WTC11 (cell line): Measurements from ENCODE around the gene NDUFS6. TPM values are rescaled to one million over a fixed set of nuclear protein-coding genes. Genes with fewer than 3 reads are reported as not detected.

Experiments used
- ATAC-seq: fragments of 200-7000 bp; cut with Tn5 transposase; 2 replicates; pipeline ENCODE4 v1.10.0; 2021; ENCODE audit warnings: mild to moderate bottlenecking, moderate library complexity
- CTCF ChIA-PET: fragments of 300-600 bp; sonication (Branson Sonifier 250); formaldehyde crosslinking; loops from one replicate; lab custom pipeline; 2021; ENCODE audit warnings: antibody characterized with exemption; lab: Charles Lee
- POLR2A ChIA-PET: fragments of 350-600 bp; sonication (Branson Sonifier 250); formaldehyde crosslinking; loops from one replicate; lab custom pipeline; 2021; ENCODE audit warnings: antibody characterized with exemption; lab: Charles Lee
- DNase-seq: peaks from one replicate; pipeline ENCODE4 v3.0.0; 2021; ENCODE audit warnings: low spot score
- H3K27ac Mint-ChIP-seq: 2 replicates; pipeline ENCODE4 v1.8.0; 2021; ENCODE audit warnings: mixed read lengths
- H3K27me3 Mint-ChIP-seq: 2 replicates; pipeline ENCODE4 v1.8.0; 2021; ENCODE audit warnings: low read depth, mild to moderate bottlenecking, moderate library complexity, mixed read lengths
- H3K36me3 Mint-ChIP-seq: 2 replicates; pipeline ENCODE4 v1.8.0; 2021; ENCODE audit warnings: mixed read lengths
- H3K4me1 Mint-ChIP-seq: 2 replicates; pipeline ENCODE4 v1.8.0; 2022; ENCODE audit warnings: mixed read lengths
- H3K4me3 Mint-ChIP-seq: 2 replicates; pipeline ENCODE4 v1.8.0; 2021; ENCODE audit warnings: mild to moderate bottlenecking, moderate library complexity, mixed read lengths
- H3K9me3 Mint-ChIP-seq: 2 replicates; pipeline ENCODE4 v1.8.0; 2021; ENCODE audit warnings: mixed read lengths
- ATF1 ChIP-seq: sonication (generic); formaldehyde crosslinking; IDR thresholded peaks from 2 replicates; pipeline ENCODE4 v1.8.1; 2023; ENCODE audit warnings: mild to moderate bottlenecking, moderate library complexity, missing genetic modification reagents
- ETV6 ChIP-seq: sonication (generic); formaldehyde crosslinking; IDR thresholded peaks from 2 replicates; pipeline ENCODE4 v1.8.1; 2022; ENCODE audit warnings: mild to moderate bottlenecking, missing genetic modification reagents
- GABPB1 ChIP-seq: sonication (generic); formaldehyde crosslinking; IDR thresholded peaks from 2 replicates; pipeline ENCODE4 v1.8.1; 2023; ENCODE audit warnings: mild to moderate bottlenecking, missing genetic modification reagents
- HMGXB4 ChIP-seq: sonication (generic); formaldehyde crosslinking; IDR thresholded peaks from 2 replicates; pipeline ENCODE4 v1.8.1; 2023; ENCODE audit warnings: mild to moderate bottlenecking, moderate library complexity, missing genetic modification reagents
- MYBL2 ChIP-seq: sonication (generic); formaldehyde crosslinking; IDR thresholded peaks from 2 replicates; pipeline ENCODE4 v1.8.1; 2023; ENCODE audit warnings: mild to moderate bottlenecking, moderate library complexity, missing genetic modification reagents
- NR1H2 ChIP-seq: sonication (generic); formaldehyde crosslinking; IDR thresholded peaks from 2 replicates; pipeline ENCODE4 v1.9.0; 2021; ENCODE audit warnings: mild to moderate bottlenecking, moderate library complexity, missing genetic modification reagents
- OVOL2 ChIP-seq: fragments of 250-450 bp; sonication (Bioruptor Pico); IDR thresholded peaks from 2 replicates; pipeline ENCODE4 v1.9.0; 2021; ENCODE audit warnings: mild to moderate bottlenecking, borderline replicate concordance
- PRDM15 ChIP-seq: sonication (generic); formaldehyde crosslinking; IDR thresholded peaks from 2 replicates; pipeline ENCODE4 v1.8.0; 2022; ENCODE audit warnings: missing genetic modification reagents
- SOX15 ChIP-seq: fragments of 250-450 bp; sonication (Bioruptor Pico); IDR thresholded peaks from 2 replicates; pipeline ENCODE4 v1.9.0; 2021; ENCODE audit warnings: mild to moderate bottlenecking
- TCF7 ChIP-seq: sonication (generic); formaldehyde crosslinking; IDR thresholded peaks from 2 replicates; pipeline ENCODE4 v1.8.0; 2022; ENCODE audit warnings: mild to moderate bottlenecking, low read depth, missing genetic modification reagents, moderate library complexity
- ZNF423 ChIP-seq: fragments of 250-450 bp; sonication (Bioruptor Pico); IDR thresholded peaks from 2 replicates; pipeline ENCODE4 v2.1.2; 2022; ENCODE audit warnings: mild to moderate bottlenecking, moderate library complexity
- ZNF532 ChIP-seq: fragments of 250-450 bp; sonication (Bioruptor Pico); IDR thresholded peaks from 2 replicates; pipeline ENCODE4 v1.9.0; 2021; ENCODE audit warnings: mild to moderate bottlenecking, borderline replicate concordance
- total RNA-seq: library from RNA; stranded (reverse); gene quantifications from 3 replicates; pipeline ENCODE4 v1.2.3, GENCODE V29; 2021
- TF ChIP-seq, protein P1 (sequence below): sonication (generic); formaldehyde crosslinking; IDR thresholded peaks from 2 replicates; pipeline ENCODE4 v1.8.1; 2022; ENCODE audit warnings: missing genetic modification reagents, borderline replicate concordance
- TF ChIP-seq, protein P2 (sequence below): sonication (generic); formaldehyde crosslinking; IDR thresholded peaks from 2 replicates; pipeline ENCODE4 v1.8.1; 2022; ENCODE audit warnings: low read depth, missing genetic modification reagents, borderline replicate concordance
- TF ChIP-seq, protein P3 (sequence below): fragments of 250-450 bp; sonication (Bioruptor Pico); IDR thresholded peaks from 2 replicates; pipeline ENCODE4 v2.1.2; 2022; ENCODE audit warnings: mild to moderate bottlenecking, moderate library complexity
- TF ChIP-seq, protein P4 (sequence below): sonication (generic); formaldehyde crosslinking; IDR thresholded peaks from 2 replicates; pipeline ENCODE4 v1.8.1; 2023; ENCODE audit warnings: mild to moderate bottlenecking, missing genetic modification reagents, moderate library complexity

NDUFS6 gene
- total RNA-seq, 1 experiment from 2014 or later: 84.3 TPM

DNA sequence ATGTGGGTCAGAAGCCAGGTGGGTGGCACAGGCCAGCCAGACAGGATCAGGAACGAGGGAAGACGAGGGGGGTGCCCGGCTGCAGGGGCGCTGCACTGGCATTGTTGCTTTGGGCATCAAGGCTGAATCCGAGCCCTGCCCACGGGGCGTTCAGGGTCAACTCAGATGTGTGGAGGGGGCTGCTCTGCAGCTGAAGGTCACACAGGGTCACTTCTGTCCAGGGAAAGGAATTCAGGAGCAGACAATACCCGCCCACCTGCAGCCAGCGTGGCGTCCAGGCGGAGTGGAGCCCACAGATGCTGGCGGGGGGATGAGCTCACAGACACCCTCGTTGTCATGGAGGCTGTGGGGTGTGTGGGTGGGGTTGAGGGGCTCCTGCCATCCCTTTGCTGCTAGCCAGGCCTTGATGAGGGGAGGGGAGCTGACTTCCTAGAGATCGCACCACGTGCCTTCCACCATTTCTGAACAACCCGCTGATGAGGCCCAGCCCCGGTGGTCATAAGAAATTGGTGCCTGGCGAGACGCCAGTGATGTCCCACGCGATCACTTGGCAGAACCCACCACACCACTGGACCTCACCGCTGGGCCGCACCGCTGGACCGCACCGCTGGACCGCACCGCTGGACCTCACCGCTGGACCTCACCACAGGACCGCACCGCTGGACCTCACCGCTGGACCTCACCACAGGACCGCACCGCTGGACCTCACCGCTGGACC is 32.8 kb upstream of the NDUFS6 start (continued):
- TF ChIP-seq, protein P1, sequence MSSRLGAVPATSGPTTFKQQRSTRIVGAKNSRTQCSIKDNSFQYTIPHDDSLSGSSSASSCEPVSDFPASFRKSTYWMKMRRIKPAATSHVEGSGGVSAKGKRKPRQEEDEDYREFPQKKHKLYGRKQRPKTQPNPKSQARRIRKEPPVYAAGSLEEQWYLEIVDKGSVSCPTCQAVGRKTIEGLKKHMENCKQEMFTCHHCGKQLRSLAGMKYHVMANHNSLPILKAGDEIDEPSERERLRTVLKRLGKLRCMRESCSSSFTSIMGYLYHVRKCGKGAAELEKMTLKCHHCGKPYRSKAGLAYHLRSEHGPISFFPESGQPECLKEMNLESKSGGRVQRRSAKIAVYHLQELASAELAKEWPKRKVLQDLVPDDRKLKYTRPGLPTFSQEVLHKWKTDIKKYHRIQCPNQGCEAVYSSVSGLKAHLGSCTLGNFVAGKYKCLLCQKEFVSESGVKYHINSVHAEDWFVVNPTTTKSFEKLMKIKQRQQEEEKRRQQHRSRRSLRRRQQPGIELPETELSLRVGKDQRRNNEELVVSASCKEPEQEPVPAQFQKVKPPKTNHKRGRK (CRISPR knock-in tag): no peak
- TF ChIP-seq ETV6: no peak

- no peaks in the 10 kb centered on the region for H3K27me3 Mint-ChIP-seq
- H3K9me3 Mint-ChIP-seq: no peaks in the 10 kb centered on the region
- no peak for TF ChIP-seq OVOL2
- TF ChIP-seq SOX15: no peak
- no peak for TF ChIP-seq ETV6
- TF ChIP-seq, protein P2, sequence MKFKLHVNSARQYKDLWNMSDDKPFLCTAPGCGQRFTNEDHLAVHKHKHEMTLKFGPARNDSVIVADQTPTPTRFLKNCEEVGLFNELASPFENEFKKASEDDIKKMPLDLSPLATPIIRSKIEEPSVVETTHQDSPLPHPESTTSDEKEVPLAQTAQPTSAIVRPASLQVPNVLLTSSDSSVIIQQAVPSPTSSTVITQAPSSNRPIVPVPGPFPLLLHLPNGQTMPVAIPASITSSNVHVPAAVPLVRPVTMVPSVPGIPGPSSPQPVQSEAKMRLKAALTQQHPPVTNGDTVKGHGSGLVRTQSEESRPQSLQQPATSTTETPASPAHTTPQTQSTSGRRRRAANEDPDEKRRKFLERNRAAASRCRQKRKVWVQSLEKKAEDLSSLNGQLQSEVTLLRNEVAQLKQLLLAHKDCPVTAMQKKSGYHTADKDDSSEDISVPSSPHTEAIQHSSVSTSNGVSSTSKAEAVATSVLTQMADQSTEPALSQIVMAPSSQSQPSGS (CRISPR knock-in tag): no peak
- no peak for TF ChIP-seq HMGXB4 (CRISPR knock-in tag)
- no peak for TF ChIP-seq TCF7
- no peak for TF ChIP-seq NR1H2 (CRISPR knock-in tag)
- TF ChIP-seq ZNF532 (CRISPR knock-in tag): no peak
- no peak for TF ChIP-seq MYBL2 (CRISPR knock-in tag)
- no peak for TF ChIP-seq ATF1 (CRISPR knock-in tag)
- no peak for TF ChIP-seq ZNF423 (CRISPR knock-in tag)
- TF ChIP-seq, protein P3, sequence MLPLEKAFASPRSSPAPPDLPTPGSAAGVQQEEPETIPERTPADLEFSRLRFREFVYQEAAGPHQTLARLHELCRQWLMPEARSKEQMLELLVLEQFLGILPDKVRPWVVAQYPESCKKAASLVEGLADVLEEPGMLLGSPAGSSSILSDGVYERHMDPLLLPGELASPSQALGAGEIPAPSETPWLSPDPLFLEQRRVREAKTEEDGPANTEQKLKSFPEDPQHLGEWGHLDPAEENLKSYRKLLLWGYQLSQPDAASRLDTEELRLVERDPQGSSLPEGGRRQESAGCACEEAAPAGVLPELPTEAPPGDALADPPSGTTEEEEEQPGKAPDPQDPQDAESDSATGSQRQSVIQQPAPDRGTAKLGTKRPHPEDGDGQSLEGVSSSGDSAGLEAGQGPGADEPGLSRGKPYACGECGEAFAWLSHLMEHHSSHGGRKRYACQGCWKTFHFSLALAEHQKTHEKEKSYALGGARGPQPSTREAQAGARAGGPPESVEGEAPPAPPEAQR (CRISPR knock-in tag): no peak
- TF ChIP-seq, protein P1 (CRISPR knock-in tag): no peak
- TF ChIP-seq, protein P4, sequence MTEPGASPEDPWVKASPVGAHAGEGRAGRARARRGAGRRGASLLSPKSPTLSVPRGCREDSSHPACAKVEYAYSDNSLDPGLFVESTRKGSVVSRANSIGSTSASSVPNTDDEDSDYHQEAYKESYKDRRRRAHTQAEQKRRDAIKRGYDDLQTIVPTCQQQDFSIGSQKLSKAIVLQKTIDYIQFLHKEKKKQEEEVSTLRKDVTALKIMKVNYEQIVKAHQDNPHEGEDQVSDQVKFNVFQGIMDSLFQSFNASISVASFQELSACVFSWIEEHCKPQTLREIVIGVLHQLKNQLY: no peak
- TF ChIP-seq GABPB1 (CRISPR knock-in tag): no peak
- TF ChIP-seq PRDM15 (CRISPR knock-in tag): no peak
Measured at GRCh38 chr5:1769017-1769640, 32.1 kb upstream of the NDUFS6 start.

More at GRCh38 chr5:1769017-1769640, 32.1 kb upstream of the NDUFS6 start:
- DNase-seq (no peak), ATAC-seq (no peak)
- no peak overlapping the region for H3K27ac Mint-ChIP-seq
- H3K4me3 Mint-ChIP-seq: no peak overlapping the region
- H3K4me1 Mint-ChIP-seq: peaks cover 2% of the 10 kb centered on the region; the same call in 1 of the 2 replicates
- CTCF ChIA-PET: no interaction called here
- no peaks in the 10 kb centered on the region for H3K36me3 Mint-ChIP-seq
- POLR2A ChIA-PET: interaction anchor here (0.5 kb wide), 1 partner anchor 372 kb away, joined by 4 read pairs; no protein-coding TSS in a partner anchor
